ENCODE measurements around the gene CELF2.

DNA sequence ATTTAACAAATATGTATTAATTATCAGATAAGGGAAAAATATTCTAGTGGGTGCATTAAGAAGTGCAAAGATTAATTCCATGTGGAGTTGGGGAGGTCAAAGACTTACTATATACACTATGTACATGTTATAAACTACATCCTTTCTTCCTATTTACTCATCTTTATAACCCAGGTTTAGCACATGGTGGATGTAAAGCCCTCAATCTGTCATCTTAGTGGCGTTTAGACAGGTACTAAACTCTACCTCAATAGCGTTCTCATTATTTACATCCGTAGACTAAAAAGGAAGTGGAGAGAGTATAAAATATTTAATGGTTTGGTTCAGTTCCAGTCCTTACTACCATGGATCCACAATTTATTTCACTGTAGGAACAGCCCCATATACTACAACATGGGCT is 14.8 kb upstream of the CELF2 start:
- TF ChIP-seq, protein P1, sequence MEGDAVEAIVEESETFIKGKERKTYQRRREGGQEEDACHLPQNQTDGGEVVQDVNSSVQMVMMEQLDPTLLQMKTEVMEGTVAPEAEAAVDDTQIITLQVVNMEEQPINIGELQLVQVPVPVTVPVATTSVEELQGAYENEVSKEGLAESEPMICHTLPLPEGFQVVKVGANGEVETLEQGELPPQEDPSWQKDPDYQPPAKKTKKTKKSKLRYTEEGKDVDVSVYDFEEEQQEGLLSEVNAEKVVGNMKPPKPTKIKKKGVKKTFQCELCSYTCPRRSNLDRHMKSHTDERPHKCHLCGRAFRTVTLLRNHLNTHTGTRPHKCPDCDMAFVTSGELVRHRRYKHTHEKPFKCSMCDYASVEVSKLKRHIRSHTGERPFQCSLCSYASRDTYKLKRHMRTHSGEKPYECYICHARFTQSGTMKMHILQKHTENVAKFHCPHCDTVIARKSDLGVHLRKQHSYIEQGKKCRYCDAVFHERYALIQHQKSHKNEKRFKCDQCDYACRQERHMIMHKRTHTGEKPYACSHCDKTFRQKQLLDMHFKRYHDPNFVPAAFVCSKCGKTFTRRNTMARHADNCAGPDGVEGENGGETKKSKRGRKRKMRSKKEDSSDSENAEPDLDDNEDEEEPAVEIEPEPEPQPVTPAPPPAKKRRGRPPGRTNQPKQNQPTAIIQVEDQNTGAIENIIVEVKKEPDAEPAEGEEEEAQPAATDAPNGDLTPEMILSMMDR (IDR thresholded peaks at IDR 0.05; ENCODE audit: poor library complexity, severe bottlenecking): no peak
- TF ChIP-seq EP300 (conservative IDR thresholded peaks at IDR 0.05; ENCODE audit: poor library complexity, severe bottlenecking) (no peak), POLR2AphosphoS5 (IDR thresholded peaks at IDR 0.05) (no peak), EZH2 (IDR thresholded peaks at IDR 0.05; ENCODE audit: borderline replicate concordance, insufficient read depth, low read length, poor library complexity, severe bottlenecking) (no peak)
- TF ChIP-seq, protein P2, sequence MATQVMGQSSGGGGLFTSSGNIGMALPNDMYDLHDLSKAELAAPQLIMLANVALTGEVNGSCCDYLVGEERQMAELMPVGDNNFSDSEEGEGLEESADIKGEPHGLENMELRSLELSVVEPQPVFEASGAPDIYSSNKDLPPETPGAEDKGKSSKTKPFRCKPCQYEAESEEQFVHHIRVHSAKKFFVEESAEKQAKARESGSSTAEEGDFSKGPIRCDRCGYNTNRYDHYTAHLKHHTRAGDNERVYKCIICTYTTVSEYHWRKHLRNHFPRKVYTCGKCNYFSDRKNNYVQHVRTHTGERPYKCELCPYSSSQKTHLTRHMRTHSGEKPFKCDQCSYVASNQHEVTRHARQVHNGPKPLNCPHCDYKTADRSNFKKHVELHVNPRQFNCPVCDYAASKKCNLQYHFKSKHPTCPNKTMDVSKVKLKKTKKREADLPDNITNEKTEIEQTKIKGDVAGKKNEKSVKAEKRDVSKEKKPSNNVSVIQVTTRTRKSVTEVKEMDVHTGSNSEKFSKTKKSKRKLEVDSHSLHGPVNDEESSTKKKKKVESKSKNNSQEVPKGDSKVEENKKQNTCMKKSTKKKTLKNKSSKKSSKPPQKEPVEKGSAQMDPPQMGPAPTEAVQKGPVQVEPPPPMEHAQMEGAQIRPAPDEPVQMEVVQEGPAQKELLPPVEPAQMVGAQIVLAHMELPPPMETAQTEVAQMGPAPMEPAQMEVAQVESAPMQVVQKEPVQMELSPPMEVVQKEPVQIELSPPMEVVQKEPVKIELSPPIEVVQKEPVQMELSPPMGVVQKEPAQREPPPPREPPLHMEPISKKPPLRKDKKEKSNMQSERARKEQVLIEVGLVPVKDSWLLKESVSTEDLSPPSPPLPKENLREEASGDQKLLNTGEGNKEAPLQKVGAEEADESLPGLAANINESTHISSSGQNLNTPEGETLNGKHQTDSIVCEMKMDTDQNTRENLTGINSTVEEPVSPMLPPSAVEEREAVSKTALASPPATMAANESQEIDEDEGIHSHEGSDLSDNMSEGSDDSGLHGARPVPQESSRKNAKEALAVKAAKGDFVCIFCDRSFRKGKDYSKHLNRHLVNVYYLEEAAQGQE (IDR thresholded peaks at IDR 0.05; ENCODE audit: borderline replicate concordance): no peak
